ENCODE data around the gene CKB.

DNA sequence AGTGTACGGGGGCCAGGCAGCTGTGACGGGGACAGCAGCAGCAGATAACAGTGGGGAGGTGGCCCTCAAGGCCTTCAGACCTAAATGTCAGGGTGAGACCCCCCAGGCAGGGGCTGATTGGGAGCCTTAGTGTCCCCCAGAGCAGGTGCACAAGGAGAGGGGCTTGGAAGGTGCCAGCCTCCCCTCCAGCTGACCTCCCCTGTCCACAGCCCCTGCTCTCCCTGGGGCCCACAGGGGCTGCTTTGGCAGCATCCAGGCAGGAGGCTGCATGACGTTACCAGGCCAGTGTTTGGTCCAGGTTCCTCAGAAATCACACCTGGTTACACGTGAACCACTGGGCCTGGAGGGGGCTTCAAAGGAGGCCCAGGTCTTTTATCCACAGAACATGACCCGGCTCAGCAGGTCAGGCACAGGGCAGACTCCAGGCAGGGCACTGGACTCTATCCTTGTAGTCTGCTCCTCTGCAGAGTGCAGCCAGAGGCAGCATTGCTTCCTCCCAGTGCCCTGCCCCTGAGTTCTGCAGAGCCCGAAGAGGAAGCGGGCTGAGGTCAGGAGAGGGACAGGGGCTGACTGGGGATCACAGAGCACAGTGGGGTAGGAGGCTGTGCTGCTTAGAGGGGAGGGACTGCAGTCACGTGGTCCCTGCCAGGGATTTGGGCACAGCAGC, 3.8 kb upstream of the CKB start:
- no peak for TF ChIP-seq POLR2A (IDR thresholded peaks at IDR 0.05; ENCODE audit: low read depth, low read length)
- TF ChIP-seq POLR2AphosphoS5 (IDR thresholded peaks at IDR 0.05; ENCODE audit: low read depth, low read length), result no peak
- no peak for TF ChIP-seq TAF1 (IDR thresholded peaks at IDR 0.05; ENCODE audit: borderline replicate concordance, low read depth, low read length)

Data from GM12892 (cell line).